Endothelial cell (in vitro differentiated cells): ENCODE measurements around the gene RTN4. TPM values are rescaled to one million over a fixed set of nuclear protein-coding genes. Genes with fewer than 3 reads are reported as not detected.

Source experiments
- DNase-seq: peaks from one replicate; pipeline ENCODE4 v3.0.0; 2021; ENCODE audit warnings: low spot score
- H3K27ac Mint-ChIP-seq: one replicate; pipeline ENCODE4 v1.8.0; 2021; ENCODE audit warnings: mixed read lengths, inconsistent platforms; ENCODE audit not compliant: unreplicated experiment
- H3K27me3 Mint-ChIP-seq: one replicate; pipeline ENCODE4 v1.8.0; 2021; ENCODE audit warnings: mild to moderate bottlenecking, moderate library complexity, mixed read lengths, inconsistent platforms; ENCODE audit not compliant: unreplicated experiment
- H3K36me3 Mint-ChIP-seq: one replicate; pipeline ENCODE4 v1.8.0; 2021; ENCODE audit warnings: mild to moderate bottlenecking, low read depth, mixed read lengths, inconsistent platforms; ENCODE audit not compliant: unreplicated experiment
- H3K4me1 Mint-ChIP-seq: one replicate; pipeline ENCODE4 v1.8.0; 2021; ENCODE audit warnings: mild to moderate bottlenecking, mixed read lengths, inconsistent platforms; ENCODE audit not compliant: unreplicated experiment
- H3K4me3 Mint-ChIP-seq: one replicate; pipeline ENCODE4 v1.8.0; 2021; ENCODE audit warnings: mild to moderate bottlenecking, mixed read lengths, inconsistent platforms; ENCODE audit not compliant: unreplicated experiment
- H3K9me3 Mint-ChIP-seq: one replicate; pipeline ENCODE4 v1.8.0; 2021; ENCODE audit warnings: mixed read lengths, inconsistent platforms; ENCODE audit not compliant: unreplicated experiment
- total RNA-seq: library from RNA; stranded (reverse); fragmentation: NEBNext Ultra II Directional; extraction: Animal tissue kit (Norgen Biotek cat#: 25700); gene quantifications from one replicate; pipeline ENCODE4 v1.2.1, GENCODE V29; 2021; ENCODE audit not compliant: unreplicated experiment
- TF ChIP-seq, protein P1 (sequence below): fragments of 200-600 bp; sonication (generic); IDR thresholded peaks from one replicate; pipeline ENCODE4 v1.5.0; 2021; ENCODE audit warnings: antibody characterized with exemption; ENCODE audit not compliant: unreplicated experiment

RTN4 gene
- total RNA-seq, 1 donor from 2014 or later: 264 TPM

DNA sequence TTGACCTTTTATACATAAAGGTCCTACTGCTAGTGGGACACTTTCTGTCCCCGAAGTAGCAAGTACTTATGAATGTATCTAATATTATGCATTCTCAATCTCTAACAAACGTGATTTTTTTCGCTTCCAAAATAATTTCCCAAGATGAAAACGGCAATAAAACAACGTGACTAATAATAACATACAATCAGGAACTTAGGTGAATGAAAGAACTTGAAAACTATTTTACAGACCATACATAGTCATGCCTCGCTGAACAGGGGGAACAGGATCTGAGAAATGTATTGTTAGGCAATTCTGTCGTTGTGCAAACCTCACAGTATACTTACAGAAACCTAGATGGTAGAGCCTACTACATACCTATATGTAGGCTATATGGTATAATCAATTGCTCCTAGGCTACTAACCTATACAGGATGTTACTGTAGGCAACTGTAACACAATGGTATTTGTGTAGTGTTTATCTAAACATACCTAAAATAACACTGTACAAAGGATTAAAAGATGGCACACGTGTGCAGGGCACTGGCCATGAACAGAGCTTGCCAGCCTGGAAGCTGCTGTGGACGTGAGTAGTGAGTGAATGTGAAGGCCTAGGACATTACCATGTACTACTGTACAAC, 2.5 kb downstream of the RTN4 start:
- peak overlapping the region; percentile 67 for H3K27ac Mint-ChIP-seq
- H3K4me3 Mint-ChIP-seq: peak overlapping the region; percentile 82
- peaks cover 11% of the 10 kb centered on the region for H3K27me3 Mint-ChIP-seq
- DNase-seq: no peak
- TF ChIP-seq, protein P1, sequence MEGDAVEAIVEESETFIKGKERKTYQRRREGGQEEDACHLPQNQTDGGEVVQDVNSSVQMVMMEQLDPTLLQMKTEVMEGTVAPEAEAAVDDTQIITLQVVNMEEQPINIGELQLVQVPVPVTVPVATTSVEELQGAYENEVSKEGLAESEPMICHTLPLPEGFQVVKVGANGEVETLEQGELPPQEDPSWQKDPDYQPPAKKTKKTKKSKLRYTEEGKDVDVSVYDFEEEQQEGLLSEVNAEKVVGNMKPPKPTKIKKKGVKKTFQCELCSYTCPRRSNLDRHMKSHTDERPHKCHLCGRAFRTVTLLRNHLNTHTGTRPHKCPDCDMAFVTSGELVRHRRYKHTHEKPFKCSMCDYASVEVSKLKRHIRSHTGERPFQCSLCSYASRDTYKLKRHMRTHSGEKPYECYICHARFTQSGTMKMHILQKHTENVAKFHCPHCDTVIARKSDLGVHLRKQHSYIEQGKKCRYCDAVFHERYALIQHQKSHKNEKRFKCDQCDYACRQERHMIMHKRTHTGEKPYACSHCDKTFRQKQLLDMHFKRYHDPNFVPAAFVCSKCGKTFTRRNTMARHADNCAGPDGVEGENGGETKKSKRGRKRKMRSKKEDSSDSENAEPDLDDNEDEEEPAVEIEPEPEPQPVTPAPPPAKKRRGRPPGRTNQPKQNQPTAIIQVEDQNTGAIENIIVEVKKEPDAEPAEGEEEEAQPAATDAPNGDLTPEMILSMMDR: no peak
- H3K9me3 Mint-ChIP-seq: no peaks in the 10 kb centered on the region
- peaks cover 4% of the 10 kb centered on the region for H3K36me3 Mint-ChIP-seq
- H3K4me1 Mint-ChIP-seq: peaks cover 42% of the 10 kb centered on the region

DNA sequence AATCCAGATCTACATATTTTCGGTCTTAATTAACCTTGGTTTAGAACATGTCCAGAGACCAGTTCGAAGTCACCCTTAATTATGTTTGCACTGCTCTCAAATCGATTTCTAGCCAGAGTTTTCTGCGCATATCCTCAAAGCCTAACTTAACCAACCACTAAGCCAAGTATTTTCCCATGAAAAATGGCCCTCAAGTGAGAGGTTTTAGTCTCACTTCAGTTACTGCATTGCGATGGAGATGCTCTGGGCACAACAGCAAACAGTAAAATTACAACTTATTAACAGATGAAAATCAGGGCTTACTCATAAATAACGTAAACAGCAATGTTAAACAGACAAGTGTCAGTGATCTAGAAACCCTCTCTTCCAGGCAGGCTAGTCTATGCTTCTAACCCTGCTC, 4.5 kb downstream of the RTN4 start:
- Mint-ChIP-seq H3K27me3 (peaks cover 9% of the 10 kb centered on the region), H3K9me3 (no peaks in the 10 kb centered on the region), H3K36me3 (peaks cover 4% of the 10 kb centered on the region), H3K27ac (no peak overlapping the region), H3K4me1 (peaks cover 34% of the 10 kb centered on the region), H3K4me3 (no peak overlapping the region)
- DNase-seq: no peak
- TF ChIP-seq, protein P1: no peak

DNA sequence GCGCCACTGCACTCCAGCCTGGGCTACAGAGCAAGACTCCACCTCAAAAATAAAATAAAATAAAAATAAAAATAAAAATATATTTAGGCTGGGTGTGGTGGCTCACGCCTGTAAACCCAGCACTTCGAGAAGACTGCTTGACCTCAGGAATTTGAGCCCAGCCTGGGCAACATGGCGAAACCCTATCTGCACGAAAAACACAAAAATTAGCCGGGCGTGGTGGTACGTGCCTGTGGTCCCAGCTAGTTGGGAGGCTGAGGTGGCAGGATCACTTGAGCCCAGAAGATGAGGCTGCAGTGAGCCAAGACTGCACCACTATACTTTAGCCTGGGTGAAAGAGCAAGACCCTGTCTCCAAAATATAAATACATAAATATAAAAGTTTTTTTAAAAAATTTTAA, 6.4 kb downstream of the RTN4 start:
- Mint-ChIP-seq H3K27ac (no peak overlapping the region), H3K36me3 (peaks cover 3% of the 10 kb centered on the region), H3K9me3 (no peaks in the 10 kb centered on the region), H3K27me3 (peaks cover 4% of the 10 kb centered on the region), H3K4me3 (no peak overlapping the region), H3K4me1 (peaks cover 31% of the 10 kb centered on the region)
- TF ChIP-seq, protein P1: no peak
- DNase-seq: no peak

DNA sequence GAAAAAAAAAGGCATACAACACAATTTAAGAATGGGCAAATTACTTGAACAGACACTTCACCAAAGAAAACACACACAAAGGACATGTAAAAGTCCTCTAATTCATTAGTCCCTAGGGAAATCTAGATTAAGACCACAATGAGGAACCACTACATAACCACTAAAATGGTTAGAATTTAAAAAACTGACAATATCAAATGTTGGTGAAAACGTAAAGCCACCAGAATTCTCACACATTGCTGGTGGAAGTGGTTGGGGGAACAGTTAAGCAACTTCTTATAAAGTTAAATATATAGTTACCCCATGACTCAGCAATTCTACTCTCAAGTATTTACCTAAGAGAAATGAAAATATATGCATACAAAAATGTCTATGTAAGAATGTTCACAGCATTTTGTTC, 11.8 kb downstream of the RTN4 start:
- Mint-ChIP-seq H3K36me3 (no peaks in the 10 kb centered on the region), H3K4me1 (peaks cover 29% of the 10 kb centered on the region), H3K9me3 (no peaks in the 10 kb centered on the region), H3K27ac (no peak overlapping the region), H3K27me3 (no peaks in the 10 kb centered on the region), H3K4me3 (no peak overlapping the region)
- TF ChIP-seq, protein P1: no peak
- DNase-seq: no peak

DNA sequence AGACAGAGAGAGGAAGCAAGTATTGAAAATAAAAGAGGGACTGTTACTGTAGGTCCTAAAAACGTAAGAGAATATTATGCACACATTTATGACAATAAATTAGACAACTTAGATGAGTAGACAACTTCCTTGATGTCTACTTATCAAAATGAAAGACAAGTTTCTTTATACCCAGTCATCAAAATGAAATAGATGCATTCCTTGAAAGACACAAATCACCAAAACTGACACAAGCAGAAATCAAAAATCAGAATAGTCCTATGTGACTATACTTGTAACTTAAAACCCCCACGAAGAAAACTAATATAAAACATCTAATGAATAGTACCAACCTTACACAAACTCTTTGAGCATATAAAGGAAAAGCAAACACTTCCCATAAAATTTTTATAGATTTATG, 14.5 kb downstream of the RTN4 start:
- Mint-ChIP-seq H3K36me3 (no peaks in the 10 kb centered on the region), H3K9me3 (no peaks in the 10 kb centered on the region), H3K4me3 (no peak overlapping the region), H3K27me3 (no peaks in the 10 kb centered on the region), H3K4me1 (peaks cover 34% of the 10 kb centered on the region), H3K27ac (no peak overlapping the region)
- DNase-seq: no peak
- TF ChIP-seq, protein P1: no peak
